GM12878 (cell line): ENCODE data around the gene MYL11. TPM values are rescaled to one million over a fixed set of nuclear protein-coding genes. Genes with fewer than 3 reads are reported as not detected.

ENCODE experiments used
- CEBPB ChIP-seq, 2 experiments: fragments of 150-350 bp in 1 of 2; IDR thresholded peaks; 2 replicates each; pipeline ENCODE4 v1.6.1; 2012 to 2014; ENCODE audit warnings: low read depth in 2 of 2, low read length in 2 of 2, borderline replicate concordance in 1 of 2, inconsistent platforms in 1 of 2
- EED ChIP-seq: sonication (generic); IDR thresholded peaks from 2 replicates; pipeline ENCODE4 v1.6.1; 2016; ENCODE audit warnings: antibody characterized with exemption, low read depth
- EP300 ChIP-seq, 2 experiments: fragments of 150-350 bp in 1 of 2; IDR thresholded peaks; 2 replicates each; pipeline ENCODE4 v1.6.1; 2011 to 2012; ENCODE audit warnings: low read depth in 2 of 2, low read length in 2 of 2, borderline replicate concordance in 1 of 2, improper control_type of control experiment in 1 of 2, inconsistent platforms in 1 of 2; ENCODE audit not compliant: control insufficient read depth in 1 of 2
- ETV6 ChIP-seq, 2 experiments: fragments of 450-650 bp in 1 of 2; IDR thresholded peaks in 1 of 2; conservative IDR thresholded peaks in 1 of 2; 2 replicates each; pipeline ENCODE4 v1.6.1; 2014; ENCODE audit warnings: antibody characterized with exemption in 1 of 2, borderline replicate concordance in 1 of 2, low read depth in 1 of 2, mild to moderate bottlenecking in 1 of 2, moderate library complexity in 1 of 2
- EZH2 ChIP-seq: IDR thresholded peaks from 2 replicates; pipeline ENCODE4 v1.6.1; 2012; ENCODE audit warnings: low read depth, mild to moderate bottlenecking, control low read depth, inconsistent platforms, low read length, borderline replicate concordance; ENCODE audit not compliant: control insufficient read depth
- JUND ChIP-seq: IDR thresholded peaks from 2 replicates; pipeline ENCODE4 v1.6.1; 2012; ENCODE audit warnings: low read depth, mild to moderate bottlenecking, low read length, improper control_type of control experiment, moderate library complexity
- SMAD1 ChIP-seq: fragments of 450-650 bp; IDR thresholded peaks from 2 replicates; pipeline ENCODE4 v1.6.1; 2018; ENCODE audit warnings: mild to moderate bottlenecking, low read depth; ENCODE audit not compliant: partially characterized antibody
- SMAD5 ChIP-seq: IDR thresholded peaks from 2 replicates; pipeline ENCODE4 v1.6.1; 2016; ENCODE audit warnings: antibody characterized with exemption, low read depth
- YBX1 ChIP-seq: fragments of 450-650 bp; IDR thresholded peaks from 2 replicates; pipeline ENCODE4 v1.6.1; 2016; ENCODE audit warnings: antibody characterized with exemption
- ZNF274 ChIP-seq: IDR thresholded peaks from one replicate; pipeline ENCODE4 v1.8.0; 2011; ENCODE audit not compliant: insufficient read length, insufficient read depth
- polyA plus RNA-seq, 11 experiments: library from polyadenylated mRNA; depleted of rRNA in 4 of 11; unstranded in 6 of 11; stranded (reverse) in 5 of 11; fragments of >200 nt; fragmentation: Nextera tagmentation in 4 of 11; fragmentation: Illumina TruSeq in 1 of 11; extraction: Ambion mirVana in 4 of 11; extraction: Trizol in 1 of 11; gene quantifications; 1 replicate in 1 of 11; 2 replicates in 10 of 11; pipeline versions ENCODE4 v1.2.1 to v1.2.3, GENCODE V29; 2011 to 2016; ENCODE audit warnings: inconsistent platforms in 2 of 11, missing spikeins in 2 of 11, low read depth in 1 of 11
- total RNA-seq, 4 experiments: library from RNA; depleted of rRNA in 3 of 4; stranded (reverse); fragments of >200 nt in 3 of 4; fragmentation: Illumina TruSeq in 1 of 4; extraction: Trizol in 1 of 4; gene quantifications; 2 replicates each; pipeline versions ENCODE4 v1.2.1 to v1.2.3, GENCODE V29; 2013 to 2021
- TF ChIP-seq, protein P1 (sequence below): fragments of 450-650 bp; IDR thresholded peaks from 2 replicates; pipeline ENCODE4 v1.6.1; 2017; ENCODE audit warnings: mild to moderate bottlenecking, low read depth, inconsistent platforms; ENCODE audit not compliant: poor library complexity, severe bottlenecking
- TF ChIP-seq, protein P2 (sequence below): fragments of 450-650 bp; IDR thresholded peaks from 2 replicates; pipeline ENCODE4 v1.6.1; 2016; ENCODE audit warnings: mild to moderate bottlenecking
- TF ChIP-seq, protein P3 (sequence below): IDR thresholded peaks from 2 replicates; pipeline ENCODE4 v1.6.1; 2012; ENCODE audit warnings: low read depth, low read length, improper control_type of control experiment
- TF ChIP-seq, protein P4 (sequence below): fragments of 450-650 bp; IDR thresholded peaks from 2 replicates; pipeline ENCODE4 v1.6.1; 2017; ENCODE audit warnings: mild to moderate bottlenecking, moderate library complexity
- TF ChIP-seq, protein P5 (sequence below): fragments of 150-350 bp; IDR thresholded peaks from 2 replicates; pipeline ENCODE4 v1.6.1; 2016; ENCODE audit warnings: low read depth, low read length

The MYL11 gene
- total and polyA plus RNA-seq, 10 of the 15 experiments (the other 5 are each of a cell fraction or from before 2014, with no cell fraction given) = 0.19 to 1.2 (median 0.61) TPM; not detected in 5

DNA sequence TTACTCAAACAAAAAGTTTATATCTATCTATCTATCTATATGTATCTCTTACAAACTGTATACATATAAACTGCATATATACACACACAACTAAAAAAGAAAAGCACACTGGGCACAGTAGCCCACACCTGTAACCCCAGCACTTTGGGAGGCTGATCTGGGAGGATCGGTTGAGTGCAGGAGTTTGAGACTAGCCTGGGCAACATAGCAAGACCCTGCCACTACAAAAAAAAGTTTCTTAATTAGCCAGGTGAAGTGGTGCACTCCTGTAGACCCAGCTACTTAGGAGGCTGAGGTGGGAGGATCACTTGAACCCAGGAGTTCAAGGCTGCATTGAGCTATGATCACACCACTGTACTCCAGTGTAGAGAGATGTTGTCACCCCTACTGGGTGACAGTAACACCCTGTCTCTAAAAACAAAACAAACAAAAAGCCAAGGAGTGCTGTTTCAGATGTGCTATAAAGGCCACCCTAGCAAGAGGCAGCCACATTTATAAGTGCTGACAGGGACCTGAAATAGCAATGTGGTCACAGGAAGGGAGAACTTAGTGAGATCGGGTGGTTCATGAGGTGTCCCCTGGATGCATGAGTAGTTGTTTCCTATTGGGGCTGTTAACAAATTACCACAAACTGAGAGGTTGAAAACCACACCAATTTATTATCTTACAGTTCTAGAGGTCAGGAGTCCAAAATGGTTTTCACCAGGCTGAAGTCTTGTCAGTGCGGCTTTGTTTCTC is 24.3 kb upstream of the MYL11 start (continued):
- TF ChIP-seq, protein P1, sequence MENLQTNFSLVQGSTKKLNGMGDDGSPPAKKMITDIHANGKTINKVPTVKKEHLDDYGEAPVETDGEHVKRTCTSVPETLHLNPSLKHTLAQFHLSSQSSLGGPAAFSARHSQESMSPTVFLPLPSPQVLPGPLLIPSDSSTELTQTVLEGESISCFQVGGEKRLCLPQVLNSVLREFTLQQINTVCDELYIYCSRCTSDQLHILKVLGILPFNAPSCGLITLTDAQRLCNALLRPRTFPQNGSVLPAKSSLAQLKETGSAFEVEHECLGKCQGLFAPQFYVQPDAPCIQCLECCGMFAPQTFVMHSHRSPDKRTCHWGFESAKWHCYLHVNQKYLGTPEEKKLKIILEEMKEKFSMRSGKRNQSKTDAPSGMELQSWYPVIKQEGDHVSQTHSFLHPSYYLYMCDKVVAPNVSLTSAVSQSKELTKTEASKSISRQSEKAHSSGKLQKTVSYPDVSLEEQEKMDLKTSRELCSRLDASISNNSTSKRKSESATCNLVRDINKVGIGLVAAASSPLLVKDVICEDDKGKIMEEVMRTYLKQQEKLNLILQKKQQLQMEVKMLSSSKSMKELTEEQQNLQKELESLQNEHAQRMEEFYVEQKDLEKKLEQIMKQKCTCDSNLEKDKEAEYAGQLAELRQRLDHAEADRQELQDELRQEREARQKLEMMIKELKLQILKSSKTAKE = peak; percentile 94
- peak; percentile 80 to 96 for TF ChIP-seq EP300 (IDR thresholded peaks at IDR 0.05; ENCODE audit: borderline replicate concordance in 1 of 2, control insufficient read depth in 1 of 2, low read depth in 2 of 2, low read length in 2 of 2)
- TF ChIP-seq, protein P2, sequence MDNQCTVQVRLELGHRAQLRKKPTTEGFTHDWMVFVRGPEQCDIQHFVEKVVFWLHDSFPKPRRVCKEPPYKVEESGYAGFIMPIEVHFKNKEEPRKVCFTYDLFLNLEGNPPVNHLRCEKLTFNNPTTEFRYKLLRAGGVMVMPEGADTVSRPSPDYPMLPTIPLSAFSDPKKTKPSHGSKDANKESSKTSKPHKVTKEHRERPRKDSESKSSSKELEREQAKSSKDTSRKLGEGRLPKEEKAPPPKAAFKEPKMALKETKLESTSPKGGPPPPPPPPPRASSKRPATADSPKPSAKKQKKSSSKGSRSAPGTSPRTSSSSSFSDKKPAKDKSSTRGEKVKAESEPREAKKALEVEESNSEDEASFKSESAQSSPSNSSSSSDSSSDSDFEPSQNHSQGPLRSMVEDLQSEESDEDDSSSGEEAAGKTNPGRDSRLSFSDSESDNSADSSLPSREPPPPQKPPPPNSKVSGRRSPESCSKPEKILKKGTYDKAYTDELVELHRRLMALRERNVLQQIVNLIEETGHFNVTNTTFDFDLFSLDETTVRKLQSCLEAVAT = peak; percentile 97
- TF ChIP-seq YBX1 = no peak
- TF ChIP-seq EED = peak; percentile 84
- TF ChIP-seq CEBPB (IDR thresholded peaks at IDR 0.05; ENCODE audit: borderline replicate concordance in 1 of 2, low read depth in 2 of 2, low read length in 2 of 2) = no peak
- peak; percentile 62; the same call in 1 of the 2 replicates for TF ChIP-seq EZH2
- TF ChIP-seq, protein P3, sequence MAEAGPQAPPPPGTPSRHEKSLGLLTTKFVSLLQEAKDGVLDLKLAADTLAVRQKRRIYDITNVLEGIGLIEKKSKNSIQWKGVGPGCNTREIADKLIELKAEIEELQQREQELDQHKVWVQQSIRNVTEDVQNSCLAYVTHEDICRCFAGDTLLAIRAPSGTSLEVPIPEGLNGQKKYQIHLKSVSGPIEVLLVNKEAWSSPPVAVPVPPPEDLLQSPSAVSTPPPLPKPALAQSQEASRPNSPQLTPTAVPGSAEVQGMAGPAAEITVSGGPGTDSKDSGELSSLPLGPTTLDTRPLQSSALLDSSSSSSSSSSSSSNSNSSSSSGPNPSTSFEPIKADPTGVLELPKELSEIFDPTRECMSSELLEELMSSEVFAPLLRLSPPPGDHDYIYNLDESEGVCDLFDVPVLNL = no peak
- TF ChIP-seq JUND = peak; percentile 26; the same call in 1 of the 2 replicates
- TF ChIP-seq, protein P4, sequence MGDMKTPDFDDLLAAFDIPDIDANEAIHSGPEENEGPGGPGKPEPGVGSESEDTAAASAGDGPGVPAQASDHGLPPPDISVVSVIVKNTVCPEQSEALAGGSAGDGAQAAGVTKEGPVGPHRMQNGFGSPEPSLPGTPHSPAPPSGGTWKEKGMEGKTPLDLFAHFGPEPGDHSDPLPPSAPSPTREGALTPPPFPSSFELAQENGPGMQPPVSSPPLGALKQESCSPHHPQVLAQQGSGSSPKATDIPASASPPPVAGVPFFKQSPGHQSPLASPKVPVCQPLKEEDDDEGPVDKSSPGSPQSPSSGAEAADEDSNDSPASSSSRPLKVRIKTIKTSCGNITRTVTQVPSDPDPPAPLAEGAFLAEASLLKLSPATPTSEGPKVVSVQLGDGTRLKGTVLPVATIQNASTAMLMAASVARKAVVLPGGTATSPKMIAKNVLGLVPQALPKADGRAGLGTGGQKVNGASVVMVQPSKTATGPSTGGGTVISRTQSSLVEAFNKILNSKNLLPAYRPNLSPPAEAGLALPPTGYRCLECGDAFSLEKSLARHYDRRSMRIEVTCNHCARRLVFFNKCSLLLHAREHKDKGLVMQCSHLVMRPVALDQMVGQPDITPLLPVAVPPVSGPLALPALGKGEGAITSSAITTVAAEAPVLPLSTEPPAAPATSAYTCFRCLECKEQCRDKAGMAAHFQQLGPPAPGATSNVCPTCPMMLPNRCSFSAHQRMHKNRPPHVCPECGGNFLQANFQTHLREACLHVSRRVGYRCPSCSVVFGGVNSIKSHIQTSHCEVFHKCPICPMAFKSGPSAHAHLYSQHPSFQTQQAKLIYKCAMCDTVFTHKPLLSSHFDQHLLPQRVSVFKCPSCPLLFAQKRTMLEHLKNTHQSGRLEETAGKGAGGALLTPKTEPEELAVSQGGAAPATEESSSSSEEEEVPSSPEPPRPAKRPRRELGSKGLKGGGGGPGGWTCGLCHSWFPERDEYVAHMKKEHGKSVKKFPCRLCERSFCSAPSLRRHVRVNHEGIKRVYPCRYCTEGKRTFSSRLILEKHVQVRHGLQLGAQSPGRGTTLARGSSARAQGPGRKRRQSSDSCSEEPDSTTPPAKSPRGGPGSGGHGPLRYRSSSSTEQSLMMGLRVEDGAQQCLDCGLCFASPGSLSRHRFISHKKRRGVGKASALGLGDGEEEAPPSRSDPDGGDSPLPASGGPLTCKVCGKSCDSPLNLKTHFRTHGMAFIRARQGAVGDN = peak; percentile 39; the same call in 1 of the 2 replicates
- TF ChIP-seq ZNF274 = no peak
- peak in 1 of 2 experiments; percentile 74; a peak in 2 of 4 replicates for TF ChIP-seq ETV6 (conservative IDR thresholded peaks at IDR 0.05 in 1 of 2, IDR thresholded peaks at IDR 0.05 in 1 of 2; ENCODE audit: borderline replicate concordance in 1 of 2, low read depth in 1 of 2)
- TF ChIP-seq, protein P5, sequence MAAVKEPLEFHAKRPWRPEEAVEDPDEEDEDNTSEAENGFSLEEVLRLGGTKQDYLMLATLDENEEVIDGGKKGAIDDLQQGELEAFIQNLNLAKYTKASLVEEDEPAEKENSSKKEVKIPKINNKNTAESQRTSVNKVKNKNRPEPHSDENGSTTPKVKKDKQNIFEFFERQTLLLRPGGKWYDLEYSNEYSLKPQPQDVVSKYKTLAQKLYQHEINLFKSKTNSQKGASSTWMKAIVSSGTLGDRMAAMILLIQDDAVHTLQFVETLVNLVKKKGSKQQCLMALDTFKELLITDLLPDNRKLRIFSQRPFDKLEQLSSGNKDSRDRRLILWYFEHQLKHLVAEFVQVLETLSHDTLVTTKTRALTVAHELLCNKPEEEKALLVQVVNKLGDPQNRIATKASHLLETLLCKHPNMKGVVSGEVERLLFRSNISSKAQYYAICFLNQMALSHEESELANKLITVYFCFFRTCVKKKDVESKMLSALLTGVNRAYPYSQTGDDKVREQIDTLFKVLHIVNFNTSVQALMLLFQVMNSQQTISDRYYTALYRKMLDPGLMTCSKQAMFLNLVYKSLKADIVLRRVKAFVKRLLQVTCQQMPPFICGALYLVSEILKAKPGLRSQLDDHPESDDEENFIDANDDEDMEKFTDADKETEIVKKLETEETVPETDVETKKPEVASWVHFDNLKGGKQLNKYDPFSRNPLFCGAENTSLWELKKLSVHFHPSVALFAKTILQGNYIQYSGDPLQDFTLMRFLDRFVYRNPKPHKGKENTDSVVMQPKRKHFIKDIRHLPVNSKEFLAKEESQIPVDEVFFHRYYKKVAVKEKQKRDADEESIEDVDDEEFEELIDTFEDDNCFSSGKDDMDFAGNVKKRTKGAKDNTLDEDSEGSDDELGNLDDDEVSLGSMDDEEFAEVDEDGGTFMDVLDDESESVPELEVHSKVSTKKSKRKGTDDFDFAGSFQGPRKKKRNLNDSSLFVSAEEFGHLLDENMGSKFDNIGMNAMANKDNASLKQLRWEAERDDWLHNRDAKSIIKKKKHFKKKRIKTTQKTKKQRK = no peak
- no peak for TF ChIP-seq SMAD5
- TF ChIP-seq SMAD1 = no peak
